Measurements from ENCODE around the gene AKT2. TPM values are rescaled to one million over a fixed set of nuclear protein-coding genes. Genes with fewer than 3 reads are reported as not detected.

The AKT2 gene
- total and polyA plus RNA-seq, 12 donors = 49.2 to 195 (median 113) TPM

GRCh38 chr19:40326201-40326600, 41.1 kb upstream of the AKT2 start:
- WGBS, 4 donors = 90 to 96% (median 92%) methylated on average over 11 to 14 of the region's 14 CpGs
- TF ChIP-seq CTCF (IDR thresholded peaks at IDR 0.05) = no peak
- no peak for TF ChIP-seq POLR2A (IDR thresholded peaks at IDR 0.05)
- no peak overlapping the region for H3K27ac ChIP-seq
- peaks cover 0 to 10% of the 10 kb centered on the region in 2 donors for H3K4me1 ChIP-seq (replicated peaks in 1 of 2)
- H3K36me3 ChIP-seq (replicated peaks in 1 of 2) = peaks cover 0 to 83% of the 10 kb centered on the region in 2 donors
- DNase-seq = no peak
- no peaks in the 10 kb centered on the region for H3K9me3 ChIP-seq (replicated peaks in 1 of 3)
- intact Hi-C loops (cut with DNase I) = no loop called here
- H3K27me3 ChIP-seq = no peaks in the 10 kb centered on the region
- H3K4me3 ChIP-seq = no peak overlapping the region

GRCh38 chr19:40323705-40324104, 38.6 kb upstream of the AKT2 start:
- peaks cover 0 to 75% of the 10 kb centered on the region in 2 donors for H3K36me3 ChIP-seq (replicated peaks in 1 of 2)
- no peak for DNase-seq

GRCh38 chr19:40322951-40323615, 37.9 kb upstream of the AKT2 start:
- intact Hi-C loops (cut with DNase I) = no loop called here
- Histone ChIP-seq H3K27me3 (no peaks in the 10 kb centered on the region), H3K4me1 (replicated peaks in 1 of 2) (peaks cover 0 to 10% of the 10 kb centered on the region in 2 donors), H3K9me3 (replicated peaks in 1 of 3) (no peaks in the 10 kb centered on the region), H3K4me3 (no peak overlapping the region), H3K36me3 (replicated peaks in 1 of 2) (peaks cover 0 to 74% of the 10 kb centered on the region in 2 donors), H3K27ac (no peak overlapping the region)
- no peak for DNase-seq
- 91 to 96% (median 94%) methylated on average over 15 of the region's 15 CpGs for WGBS, 4 donors
- TF ChIP-seq POLR2A (IDR thresholded peaks at IDR 0.05) = no peak
- TF ChIP-seq CTCF (IDR thresholded peaks at IDR 0.05) = no peak

More at GRCh38 chr19:40323705-40324104, 38.6 kb upstream of the AKT2 start:
- H3K9me3 ChIP-seq (replicated peaks in 1 of 3) = no peaks in the 10 kb centered on the region
- no peak for TF ChIP-seq CTCF (IDR thresholded peaks at IDR 0.05)
- TF ChIP-seq POLR2A (IDR thresholded peaks at IDR 0.05) = no peak
- H3K27ac ChIP-seq = no peak overlapping the region
- WGBS, 4 donors = 90 to 95% (median 94%) methylated on average over 12 to 13 of the region's 13 CpGs
- no peaks in the 10 kb centered on the region for H3K27me3 ChIP-seq
- intact Hi-C loops (cut with DNase I) = no loop called here
- H3K4me1 ChIP-seq (replicated peaks in 1 of 2) = peaks cover 0 to 10% of the 10 kb centered on the region in 2 donors
- H3K4me3 ChIP-seq = no peak overlapping the region

- H3K27ac ChIP-seq = peak overlapping the region in 2 of 5 donors; percentile 6 to 43
- no peaks in the 10 kb centered on the region for H3K9me3 ChIP-seq (replicated peaks in 1 of 3)
- no peaks in the 10 kb centered on the region for H3K27me3 ChIP-seq
- intact Hi-C loops (cut with DNase I) = no loop called here
- peaks cover 0 to 66% of the 10 kb centered on the region in 2 donors for H3K36me3 ChIP-seq (replicated peaks in 1 of 2)
- peak in 1 of 7 donors; percentile 42 for DNase-seq
- H3K4me3 ChIP-seq = no peak overlapping the region
- TF ChIP-seq CTCF (IDR thresholded peaks at IDR 0.05) (peak in 1 of 6 experiments; percentile 16), POLR2A (IDR thresholded peaks at IDR 0.05) (no peak)
- 63 to 83% (median 65%) methylated on average over 6 to 7 of the region's 7 CpGs for WGBS, 4 donors
- peaks cover 0 to 10% of the 10 kb centered on the region in 2 donors for H3K4me1 ChIP-seq (replicated peaks in 1 of 2)
Measured at GRCh38 chr19:40322271-40322610, 37.1 kb upstream of the AKT2 start.

Data from adrenal gland (tissue), 12 donors.